SK-N-MC (cell line): ENCODE results near the gene MESD.

ENCODE experiments used
- EZH2 ChIP-seq: fragments of 200-600 bp; sonication (generic); IDR thresholded peaks from one replicate; pipeline ENCODE4 v1.6.1; 2017; ENCODE audit warnings: antibody characterized with exemption
- POLR2AphosphoS5 ChIP-seq: IDR thresholded peaks from 2 replicates; pipeline ENCODE4 v1.6.1; 2012; ENCODE audit warnings: mild to moderate bottlenecking, low read depth, low read length, borderline replicate concordance

DNA sequence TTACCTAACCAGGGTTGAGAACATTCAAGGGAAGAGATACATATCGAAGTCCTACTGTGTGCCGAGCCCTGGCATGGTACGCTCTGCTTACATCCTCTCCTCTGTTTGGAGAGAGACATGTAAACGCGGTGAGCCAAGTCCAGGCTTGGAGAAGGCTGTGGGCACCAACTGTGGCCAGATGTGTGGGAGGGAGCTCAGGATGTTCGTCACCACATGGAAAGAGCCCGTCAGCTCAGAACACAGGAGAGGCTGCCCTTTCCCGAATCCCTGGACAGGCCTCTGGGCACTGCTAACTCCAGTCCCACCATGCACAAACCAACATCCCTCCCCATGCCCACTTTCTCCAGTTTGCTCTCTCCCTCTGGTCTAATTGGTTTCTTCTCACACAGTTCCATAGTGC, 43.0 kb downstream of the MESD start:
- TF ChIP-seq EZH2: no peak
- TF ChIP-seq POLR2AphosphoS5: no peak
